NCI-H446 treated with DMSO at 0.1 percent for 48 hours (cell line): Measurements from ENCODE around the gene TNIK.

ENCODE experiments used
- DNase-seq: peaks from one replicate; lab custom pipeline; 2025; lab: John Stamatoyannopoulos, UW

Gene TNIK

GRCh38 chr3:171279972-171280371 lies 180.2 kb downstream of the TNIK start:
- DNase-seq: peak; percentile 54

DNA sequence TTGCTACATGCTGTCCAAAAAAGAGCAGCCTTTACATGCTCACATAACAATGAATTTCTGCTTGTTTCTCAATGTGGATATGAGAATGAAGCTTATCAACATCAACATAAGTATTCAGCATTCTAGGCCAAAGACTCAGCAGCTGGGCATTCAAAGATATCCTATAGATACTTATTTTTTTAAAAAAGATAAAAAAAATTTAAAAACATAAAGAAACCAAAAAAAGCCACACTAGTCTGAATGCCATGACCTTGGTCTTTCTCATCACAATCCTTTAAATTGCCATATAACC lies 182.0 kb downstream of the TNIK start:
- DNase-seq: no peak

- DNase-seq: no peak
These were observed 182.5 kb downstream of the TNIK start for GRCh38 chr3:171277456-171278298.

DNA sequence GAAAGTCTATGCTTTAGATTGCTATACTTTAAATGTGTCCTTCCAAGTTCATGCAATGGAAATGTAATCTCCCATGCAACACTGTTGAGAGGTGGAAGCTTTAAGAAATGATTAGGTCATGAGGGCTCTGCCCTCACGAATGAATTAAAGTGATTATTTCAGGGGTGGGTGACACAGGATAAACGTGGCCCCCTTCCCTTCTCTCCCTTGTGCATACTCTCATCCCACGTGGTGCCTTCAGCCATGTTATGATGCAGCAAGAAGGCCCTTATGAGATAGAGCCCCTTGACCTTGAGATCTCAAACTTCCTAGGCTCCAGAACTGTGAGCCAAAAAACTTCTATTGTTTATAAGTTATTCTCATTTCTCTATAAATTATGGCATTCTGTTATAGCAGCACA lies 183.3 kb downstream of the TNIK start:
- no peak for DNase-seq

- DNase-seq: no peak
These were observed 186.0 kb downstream of the TNIK start for GRCh38 chr3:171274222-171274621.

DNA sequence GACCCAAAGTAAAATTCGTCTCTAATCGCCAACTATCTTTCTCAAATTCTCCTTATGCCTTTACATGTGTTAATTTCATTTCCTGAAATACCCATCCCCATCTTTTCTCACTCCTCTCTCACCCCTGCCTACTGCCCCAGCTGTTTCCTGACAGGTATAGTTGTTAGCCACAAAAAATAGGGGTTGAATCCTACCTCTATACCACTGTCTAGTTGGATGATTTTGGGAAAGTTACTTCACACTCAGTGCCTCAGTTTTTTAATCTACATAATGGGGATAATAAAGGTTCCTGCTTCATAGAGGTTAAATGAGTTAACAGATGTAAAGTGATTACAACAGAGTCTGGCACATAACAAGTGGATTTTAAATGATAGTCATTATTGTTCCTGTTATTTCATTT lies 189.7 kb downstream of the TNIK start:
- DNase-seq: no peak

DNA sequence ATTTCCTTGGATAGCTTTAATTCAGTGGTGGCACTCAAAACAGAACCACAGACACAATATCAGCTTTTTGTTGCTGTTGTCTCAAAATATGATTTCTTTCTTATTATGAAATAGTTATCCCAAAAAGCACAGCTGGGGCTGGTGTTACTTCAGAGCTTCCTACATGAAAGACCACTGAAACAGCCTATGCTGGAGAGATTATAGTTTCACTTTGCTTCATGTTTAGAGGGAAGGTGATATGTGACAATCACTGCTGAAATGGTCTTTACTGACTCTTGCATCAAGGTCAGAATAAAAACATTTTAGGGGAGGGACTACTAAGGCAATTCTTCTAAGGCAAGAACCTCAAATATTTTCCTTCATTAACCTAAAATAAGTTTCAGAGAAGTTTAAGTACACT lies 190.7 kb downstream of the TNIK start:
- no peak for DNase-seq

DNA sequence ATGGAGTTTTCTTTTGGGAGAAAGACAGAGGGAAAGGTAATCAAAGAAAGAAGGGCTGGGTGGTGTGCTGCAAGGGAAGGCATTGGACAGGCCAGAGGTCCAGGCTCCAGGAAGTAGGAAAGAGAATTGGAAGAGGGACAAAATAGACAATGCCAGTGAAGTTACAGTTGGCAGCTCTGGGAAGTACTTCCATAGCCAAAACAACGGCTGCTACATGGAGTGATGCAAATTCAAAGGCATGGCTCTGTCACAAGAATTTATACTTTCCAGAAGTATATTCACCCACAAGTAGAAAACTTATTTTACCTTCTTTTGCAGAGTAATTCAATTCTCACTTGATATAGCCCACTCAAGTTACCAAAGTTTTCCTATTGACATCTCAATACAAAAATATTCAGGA lies 191.5 kb downstream of the TNIK start:
- peak; percentile 61 for DNase-seq

DNA sequence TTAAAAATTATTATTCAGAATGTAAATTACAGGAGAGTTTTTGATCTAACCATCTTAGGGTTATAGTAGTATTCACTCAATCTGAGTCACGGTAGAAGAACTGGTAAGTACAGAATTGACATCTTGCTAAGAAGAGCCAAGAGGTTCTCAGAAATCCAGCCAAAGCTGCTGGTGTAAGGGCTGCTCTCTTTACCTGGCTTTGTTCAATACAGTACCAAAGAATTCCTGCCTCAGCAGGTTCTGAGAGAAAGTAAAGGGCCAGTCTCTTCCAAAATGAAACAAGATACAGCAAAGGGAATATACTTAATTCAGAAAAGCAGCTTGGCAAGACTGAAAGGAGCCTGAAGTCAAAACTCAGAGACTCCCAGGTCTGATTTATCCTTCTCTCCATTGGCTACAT lies 193.1 kb downstream of the TNIK start:
- peak; percentile 66 for DNase-seq

GRCh38 chr3:171266740-171267073 lies 193.5 kb downstream of the TNIK start:
- no peak for DNase-seq

GRCh38 chr3:171266034-171266739 lies 194.0 kb downstream of the TNIK start:
- peak; percentile 46 for DNase-seq

DNA sequence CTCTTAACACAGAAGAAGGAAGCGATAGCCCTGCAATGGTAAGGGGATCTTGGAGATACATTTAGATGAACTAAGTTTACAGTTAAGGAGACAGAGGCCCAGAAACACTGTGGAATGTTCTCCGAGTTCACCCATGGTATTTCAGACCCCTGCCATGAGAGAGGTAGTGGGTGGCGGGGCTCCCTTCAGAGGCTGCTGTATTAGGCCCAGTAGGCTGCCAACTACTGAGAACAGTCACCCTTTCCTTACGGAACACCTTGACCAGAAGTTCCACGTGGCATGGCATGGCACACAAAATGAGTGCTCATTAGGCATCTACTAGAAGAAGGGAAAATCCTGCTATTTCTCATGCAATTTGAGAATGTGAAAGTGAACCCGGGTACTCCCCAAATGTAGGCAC lies 195.4 kb downstream of the TNIK start:
- no peak for DNase-seq

DNA sequence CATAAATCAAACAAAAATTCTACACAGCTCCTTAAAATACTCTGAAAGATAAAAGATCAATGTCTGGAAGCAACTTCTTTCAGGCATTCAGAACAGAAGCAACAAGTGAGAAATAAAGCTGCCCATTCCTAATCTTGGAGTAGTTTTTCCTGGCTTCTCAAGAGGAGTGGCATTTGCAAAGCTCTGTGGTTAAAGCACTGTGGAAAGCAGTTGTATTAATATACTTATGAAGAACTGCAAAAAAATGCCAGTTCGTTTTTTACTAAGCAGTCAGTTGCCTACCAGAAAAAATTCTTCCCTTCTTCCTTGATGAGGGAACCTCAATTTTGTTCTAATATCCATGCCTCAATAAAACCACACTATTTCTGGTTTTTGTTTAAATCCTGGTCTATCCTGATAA lies 197.8 kb downstream of the TNIK start:
- DNase-seq: no peak

GRCh38 chr3:171261487-171261886 lies 198.7 kb downstream of the TNIK start:
- DNase-seq: no peak

DNA sequence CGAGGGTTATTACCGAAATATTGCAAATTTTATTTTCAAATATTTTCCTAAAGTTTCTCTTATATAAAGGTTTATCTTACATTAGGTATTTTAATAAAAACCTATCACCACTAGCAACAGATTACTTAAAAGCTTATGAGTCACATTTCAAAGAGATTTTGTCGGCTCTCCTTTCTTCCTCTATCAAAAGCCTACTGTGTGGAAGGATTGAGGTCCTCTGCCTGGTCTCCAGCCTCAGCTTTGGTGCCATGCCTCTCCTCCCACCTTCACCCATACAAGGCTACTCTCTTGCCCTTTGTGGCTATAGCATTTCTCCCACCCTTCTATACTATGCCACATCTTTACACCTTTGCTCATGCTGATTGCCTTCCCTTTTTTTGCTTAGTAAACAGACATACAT lies 199.3 kb downstream of the TNIK start:
- no peak for DNase-seq

DNA sequence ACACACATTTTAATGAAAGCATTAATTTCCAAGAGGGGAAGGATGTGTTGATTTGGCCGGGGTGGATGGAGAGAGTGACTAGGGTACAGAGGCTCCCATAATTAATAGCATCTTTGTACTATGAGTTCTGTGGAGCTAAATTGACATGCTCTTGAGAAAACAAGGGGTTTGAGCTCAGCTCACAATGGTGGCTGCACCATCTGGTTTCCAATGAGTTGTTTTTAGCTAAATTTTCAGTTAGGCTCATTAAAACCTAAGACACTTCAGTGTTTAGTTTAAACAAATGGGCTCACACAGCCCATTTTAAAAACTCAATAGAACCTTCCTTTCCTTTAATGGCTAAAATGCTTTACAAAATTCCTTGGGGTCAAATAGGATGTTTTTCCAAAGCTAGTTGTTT lies 199.7 kb downstream of the TNIK start:
- DNase-seq: no peak

DNA sequence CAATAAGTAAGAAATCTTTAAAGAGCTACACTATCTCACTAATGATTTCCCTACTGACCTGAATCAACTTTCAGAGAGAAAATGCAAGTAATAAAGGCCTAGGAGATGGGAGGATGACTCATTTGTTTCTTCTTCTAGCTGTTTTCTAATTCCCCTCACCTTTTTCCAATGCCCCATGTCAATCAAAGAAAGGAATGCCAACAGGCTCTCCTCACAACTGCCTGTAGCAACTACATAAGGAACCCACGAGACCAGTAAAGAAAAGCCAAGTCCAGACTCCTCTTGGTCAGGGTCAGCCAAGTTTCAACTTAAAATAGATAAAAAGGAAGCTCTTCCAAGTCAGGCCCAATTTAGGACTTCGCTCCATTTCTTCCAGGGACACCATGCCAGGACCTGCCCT lies 201.9 kb downstream of the TNIK start:
- peak; percentile 54 for DNase-seq

- no peak for DNase-seq
These were observed 202.7 kb downstream of the TNIK start for GRCh38 chr3:171257251-171258203.

DNA sequence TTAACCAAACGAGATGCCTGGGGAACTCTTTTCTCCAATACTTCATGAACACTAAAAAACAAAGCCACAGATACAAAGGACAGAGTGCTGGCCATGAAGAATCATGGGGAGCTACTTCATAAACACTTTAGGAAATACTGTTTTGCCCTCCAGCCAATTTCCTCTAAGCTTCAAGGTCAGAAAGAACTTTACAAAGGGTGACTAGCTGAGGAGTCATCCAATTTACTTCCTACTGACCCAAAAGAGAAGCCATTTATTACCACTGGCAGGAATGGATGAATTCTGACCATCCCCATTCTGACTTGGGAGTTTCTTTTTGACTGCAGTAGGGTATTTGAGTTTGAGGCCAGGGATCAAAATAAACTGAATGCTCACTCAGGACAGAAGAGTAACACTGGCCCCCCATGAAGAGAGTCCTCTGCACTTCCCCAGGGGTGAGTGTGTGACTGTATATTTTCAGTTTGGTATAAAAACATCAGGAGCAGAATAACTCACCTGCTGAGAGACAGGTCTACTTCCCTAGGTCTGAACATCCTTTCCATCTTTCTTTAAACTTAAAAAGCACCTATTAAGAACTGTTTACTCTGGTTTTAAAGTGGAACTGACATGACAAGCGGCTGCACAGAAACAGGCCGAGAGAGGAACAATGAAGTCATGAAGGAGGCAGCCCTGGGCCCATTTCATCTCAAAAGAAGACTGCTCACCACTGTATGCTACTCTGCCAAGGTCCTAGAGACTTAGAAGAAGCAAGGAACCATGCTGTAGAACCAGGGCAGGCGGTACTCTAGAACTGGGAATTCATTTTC lies 203.6 kb downstream of the TNIK start:
- no peak for DNase-seq

GRCh38 chr3:171255236-171255806 lies 204.9 kb downstream of the TNIK start:
- DNase-seq: no peak

DNA sequence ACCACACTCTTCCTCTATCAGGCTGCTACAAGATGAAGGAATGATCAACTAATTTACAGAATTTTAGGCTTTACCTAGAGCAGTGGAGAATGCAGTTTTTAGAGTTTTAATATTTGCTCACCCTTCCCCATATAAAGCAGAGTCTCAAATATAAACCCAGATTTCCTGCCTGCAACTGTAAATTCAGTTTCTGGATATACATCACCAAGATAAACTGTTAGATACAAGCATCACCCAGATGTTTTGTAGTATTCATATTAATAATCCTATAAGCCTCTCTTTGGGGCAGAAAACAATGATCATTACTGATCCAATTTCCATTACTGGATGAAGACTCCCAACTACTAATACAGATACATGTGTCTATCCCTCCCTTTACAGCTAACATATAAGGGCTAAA lies 205.9 kb downstream of the TNIK start:
- no peak for DNase-seq

DNA sequence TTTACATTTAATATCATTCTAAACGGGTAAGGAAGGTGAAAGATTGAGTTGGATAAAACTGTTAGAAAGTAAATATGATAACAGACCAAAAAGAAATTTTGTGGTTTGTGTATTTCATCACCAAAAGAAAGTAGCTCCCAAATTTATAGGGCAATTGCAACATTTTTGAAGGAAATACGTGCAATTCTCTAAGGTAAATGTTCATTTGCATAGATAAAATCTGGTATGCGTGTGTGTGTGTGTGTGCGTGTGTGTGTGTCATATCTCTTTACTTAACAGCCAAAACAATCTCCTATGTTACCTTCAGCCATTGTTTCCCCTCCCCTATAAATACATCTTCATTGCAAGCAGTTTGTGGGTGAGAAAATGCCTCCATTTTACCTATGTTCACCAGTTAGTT lies 208.4 kb downstream of the TNIK start:
- no peak for DNase-seq
